Measurements from ENCODE around the gene TBC1D2B.

Gene TBC1D2B

GRCh38 chr15:78050826-78051225, 26.7 kb downstream of the TBC1D2B start:
- no peak overlapping the region for H3K9ac ChIP-seq (ENCODE audit: low read length)
- H3K18ac ChIP-seq (ENCODE audit: low read length): no peak overlapping the region
- peaks cover 13 to 18% of the 10 kb centered on the region in 2 experiments for H3K4me1 ChIP-seq (ENCODE audit: control insufficient read depth in 1 of 2, insufficient read depth in 2 of 2, low read length in 2 of 2)
- no peak overlapping the region for H3K4me3 ChIP-seq (ENCODE audit: low read depth, low read length)
- H3K27ac ChIP-seq (ENCODE audit: low read depth, low read length): no peak overlapping the region
- no peaks in the 10 kb centered on the region for H3K79me1 ChIP-seq (ENCODE audit: low read length)
- H3K27me3 ChIP-seq (ENCODE audit: insufficient read depth, low read length): no peaks in the 10 kb centered on the region
- H3K36me3 ChIP-seq (ENCODE audit: control insufficient read depth in 1 of 2, insufficient read depth in 2 of 2, low read length in 2 of 2): peaks cover 0 to 3% of the 10 kb centered on the region in 2 experiments
- H2AK5ac ChIP-seq (ENCODE audit: low read length): no peak overlapping the region
- no peak overlapping the region for H4K12ac ChIP-seq (ENCODE audit: low read depth, low read length)
- H3K14ac ChIP-seq (ENCODE audit: low read length): no peak overlapping the region
- no peak overlapping the region for H3K23ac ChIP-seq (ENCODE audit: low read length)
- no peak overlapping the region for H4K8ac ChIP-seq (ENCODE audit: low read depth, low read length)
- H4K91ac ChIP-seq (ENCODE audit: low read depth, low read length): peak overlapping the region; percentile 18
- no peaks in the 10 kb centered on the region for H3K79me2 ChIP-seq (ENCODE audit: control insufficient read depth, insufficient read depth, low read length, poor library complexity)
- no CpG with 5 or more reads among the region's 1 CpG for WGBS (ENCODE audit: extremely low coverage, insufficient coverage, insufficient read length)
- H2BK12ac ChIP-seq (ENCODE audit: low read length): no peak overlapping the region
- H2BK5ac ChIP-seq (ENCODE audit: low read depth, low read length, poor library complexity): no peak overlapping the region
- no peak for DNase-seq
- no peaks in the 10 kb centered on the region for H3K9me3 ChIP-seq (ENCODE audit: insufficient read depth, low read depth, low read length)
- H3K4me2 ChIP-seq (ENCODE audit: low read length): no peak overlapping the region
- H2AFZ ChIP-seq (ENCODE audit: insufficient read depth, low read length, poor library complexity): no peak overlapping the region
- no peak overlapping the region for H3K4ac ChIP-seq (ENCODE audit: low read depth, low read length)
- H2BK120ac ChIP-seq (ENCODE audit: insufficient read depth, low read length, poor library complexity): no peak overlapping the region

- no peak overlapping the region for H3K9ac ChIP-seq (ENCODE audit: low read length)
- no peak overlapping the region for H2BK12ac ChIP-seq (ENCODE audit: low read length)
- H3K14ac ChIP-seq (ENCODE audit: low read length): no peak overlapping the region
- WGBS (ENCODE audit: extremely low coverage, insufficient coverage, insufficient read length): no CpG with 5 or more reads among the region's 1 CpG
- H3K27ac ChIP-seq (ENCODE audit: low read depth, low read length): no peak overlapping the region
- no peak overlapping the region for H2AFZ ChIP-seq (ENCODE audit: insufficient read depth, low read length, poor library complexity)
- no peak overlapping the region for H2BK120ac ChIP-seq (ENCODE audit: insufficient read depth, low read length, poor library complexity)
- no peak overlapping the region for H3K4me3 ChIP-seq (ENCODE audit: low read depth, low read length)
- no peak overlapping the region for H4K8ac ChIP-seq (ENCODE audit: low read depth, low read length)
- H2AK5ac ChIP-seq (ENCODE audit: low read length): no peak overlapping the region
- H3K79me1 ChIP-seq (ENCODE audit: low read length): no peaks in the 10 kb centered on the region
- H4K91ac ChIP-seq (ENCODE audit: low read depth, low read length): no peak overlapping the region
- no peak overlapping the region for H4K12ac ChIP-seq (ENCODE audit: low read depth, low read length)
- H3K18ac ChIP-seq (ENCODE audit: low read length): no peak overlapping the region
- peaks cover 0 to 3% of the 10 kb centered on the region in 2 experiments for H3K36me3 ChIP-seq (ENCODE audit: control insufficient read depth in 1 of 2, insufficient read depth in 2 of 2, low read length in 2 of 2)
- H2BK5ac ChIP-seq (ENCODE audit: low read depth, low read length, poor library complexity): no peak overlapping the region
- no peaks in the 10 kb centered on the region for H3K27me3 ChIP-seq (ENCODE audit: insufficient read depth, low read length)
- H3K4me1 ChIP-seq (ENCODE audit: control insufficient read depth in 1 of 2, insufficient read depth in 2 of 2, low read length in 2 of 2): peaks cover 13 to 18% of the 10 kb centered on the region in 2 experiments
- no peak overlapping the region for H3K23ac ChIP-seq (ENCODE audit: low read length)
- H3K4me2 ChIP-seq (ENCODE audit: low read length): no peak overlapping the region
- no peaks in the 10 kb centered on the region for H3K9me3 ChIP-seq (ENCODE audit: insufficient read depth, low read depth, low read length)
- H3K4ac ChIP-seq (ENCODE audit: low read depth, low read length): no peak overlapping the region
- no peaks in the 10 kb centered on the region for H3K79me2 ChIP-seq (ENCODE audit: control insufficient read depth, insufficient read depth, low read length, poor library complexity)
- peak; percentile 41 to 78 for DNase-seq
These were observed 27.1 kb downstream of the TBC1D2B start for GRCh38 chr15:78050441-78050809.

- H3K18ac ChIP-seq (ENCODE audit: low read length): no peak overlapping the region
- no peaks in the 10 kb centered on the region for H3K27me3 ChIP-seq (ENCODE audit: insufficient read depth, low read length)
- no CpG with 5 or more reads among the region's 7 CpGs for WGBS (ENCODE audit: extremely low coverage, insufficient coverage, insufficient read length)
These were observed 27.6 kb downstream of the TBC1D2B start for GRCh38 chr15:78049691-78050440.

GRCh38 chr15:78048628-78048920, 28.9 kb downstream of the TBC1D2B start:
- Histone ChIP-seq H3K9ac (ENCODE audit: low read length) (no peak overlapping the region), H2AK5ac (ENCODE audit: low read length) (peak overlapping the region; percentile 9), H2BK120ac (ENCODE audit: insufficient read depth, low read length, poor library complexity) (no peak overlapping the region), H2AFZ (ENCODE audit: insufficient read depth, low read length, poor library complexity) (no peak overlapping the region), H3K9me3 (ENCODE audit: insufficient read depth, low read depth, low read length) (no peaks in the 10 kb centered on the region), H2BK12ac (ENCODE audit: low read length) (no peak overlapping the region), H3K4me2 (ENCODE audit: low read length) (no peak overlapping the region), H3K4me1 (ENCODE audit: control insufficient read depth in 1 of 2, insufficient read depth in 2 of 2, low read length in 2 of 2) (peaks cover 17 to 22% of the 10 kb centered on the region in 2 experiments), H3K14ac (ENCODE audit: low read length) (peak overlapping the region; percentile 48), H2BK5ac (ENCODE audit: low read depth, low read length, poor library complexity) (no peak overlapping the region), H3K27ac (ENCODE audit: low read depth, low read length) (no peak overlapping the region), H4K8ac (ENCODE audit: low read depth, low read length) (no peak overlapping the region), H3K4me3 (ENCODE audit: low read depth, low read length) (no peak overlapping the region), H4K12ac (ENCODE audit: low read depth, low read length) (no peak overlapping the region), H3K18ac (ENCODE audit: low read length) (peak overlapping the region; percentile 39), H3K79me1 (ENCODE audit: low read length) (no peaks in the 10 kb centered on the region), H3K36me3 (ENCODE audit: control insufficient read depth in 1 of 2, insufficient read depth in 2 of 2, low read length in 2 of 2) (peaks cover 0 to 1% of the 10 kb centered on the region in 2 experiments), H3K27me3 (ENCODE audit: insufficient read depth, low read length) (no peaks in the 10 kb centered on the region), H3K23ac (ENCODE audit: low read length) (no peak overlapping the region), H3K79me2 (ENCODE audit: control insufficient read depth, insufficient read depth, low read length, poor library complexity) (no peaks in the 10 kb centered on the region), H4K91ac (ENCODE audit: low read depth, low read length) (peak overlapping the region; percentile 48), H3K4ac (ENCODE audit: low read depth, low read length) (no peak overlapping the region)
- no CpG with 5 or more reads among the region's 5 CpGs for WGBS (ENCODE audit: extremely low coverage, insufficient coverage, insufficient read length)
- no peak for DNase-seq

More at GRCh38 chr15:78049691-78050440, 27.6 kb downstream of the TBC1D2B start:
- Histone ChIP-seq H3K79me1 (ENCODE audit: low read length) (no peaks in the 10 kb centered on the region), H2AK5ac (ENCODE audit: low read length) (no peak overlapping the region), H3K79me2 (ENCODE audit: control insufficient read depth, insufficient read depth, low read length, poor library complexity) (no peaks in the 10 kb centered on the region), H4K8ac (ENCODE audit: low read depth, low read length) (no peak overlapping the region), H3K4me3 (ENCODE audit: low read depth, low read length) (no peak overlapping the region), H4K12ac (ENCODE audit: low read depth, low read length) (no peak overlapping the region), H4K91ac (ENCODE audit: low read depth, low read length) (no peak overlapping the region), H2BK12ac (ENCODE audit: low read length) (no peak overlapping the region), H2BK5ac (ENCODE audit: low read depth, low read length, poor library complexity) (no peak overlapping the region), H2AFZ (ENCODE audit: insufficient read depth, low read length, poor library complexity) (no peak overlapping the region), H3K36me3 (ENCODE audit: control insufficient read depth in 1 of 2, insufficient read depth in 2 of 2, low read length in 2 of 2) (peaks cover 0 to 3% of the 10 kb centered on the region in 2 experiments), H3K23ac (ENCODE audit: low read length) (no peak overlapping the region), H3K9me3 (ENCODE audit: insufficient read depth, low read depth, low read length) (no peaks in the 10 kb centered on the region), H2BK120ac (ENCODE audit: insufficient read depth, low read length, poor library complexity) (no peak overlapping the region), H3K27ac (ENCODE audit: low read depth, low read length) (no peak overlapping the region), H3K4me1 (ENCODE audit: control insufficient read depth in 1 of 2, insufficient read depth in 2 of 2, low read length in 2 of 2) (peaks cover 13 to 18% of the 10 kb centered on the region in 2 experiments), H3K9ac (ENCODE audit: low read length) (no peak overlapping the region), H3K4me2 (ENCODE audit: low read length) (no peak overlapping the region), H3K4ac (ENCODE audit: low read depth, low read length) (no peak overlapping the region), H3K14ac (ENCODE audit: low read length) (no peak overlapping the region)
- DNase-seq: peak; percentile 35 to 79

Measured in trophoblast cell (in vitro differentiated cells and primary cell).